HepG2 (cell line): ENCODE results near the gene RCCD1. TPM values are rescaled to one million over a fixed set of nuclear protein-coding genes. Genes with fewer than 3 reads are reported as not detected.
A peak's percentile ranks its signal among the peaks of the same experiment; 100 is the strongest.

Source experiments
- ATAD3A ChIP-seq: sonication (generic); formaldehyde crosslinking; IDR thresholded peaks from 2 replicates; pipeline ENCODE4 v1.4.0; 2020; ENCODE audit warnings: missing genetic modification reagents
- ATF4 ChIP-seq, 2 experiments: fragments of 450-650 bp in 1 of 2; sonication (generic) in 1 of 2; formaldehyde crosslinking; IDR thresholded peaks; 2 replicates each; pipeline versions ENCODE4 v1.5.0 to v1.8.0; 2020 to 2022; ENCODE audit warnings: mild to moderate bottlenecking in 1 of 2, missing genetic modification reagents in 1 of 2
- DNMT3B ChIP-seq: conservative IDR thresholded peaks from 2 replicates; pipeline ENCODE4 v1.6.1; 2016; ENCODE audit warnings: missing biosample characterization, control low read depth
- GLMP ChIP-seq: sonication (generic); formaldehyde crosslinking; IDR thresholded peaks from 2 replicates; pipeline ENCODE4 v1.9.0; 2021; ENCODE audit warnings: missing genetic modification reagents, mild to moderate bottlenecking, borderline replicate concordance
- HNRNPUL1 ChIP-seq: fragments of 200-400 bp; formaldehyde crosslinking; IDR thresholded peaks from 2 replicates; pipeline ENCODE4 v1.6.1; 2017; ENCODE audit warnings: low read depth, mild to moderate bottlenecking, low read length, moderate library complexity
- KMT2A ChIP-seq: sonication (generic); formaldehyde crosslinking; IDR thresholded peaks from 2 replicates; pipeline ENCODE4 v1.4.0; 2020; ENCODE audit warnings: missing genetic modification reagents
- MEIS1 ChIP-seq: sonication (generic); formaldehyde crosslinking; IDR thresholded peaks from 2 replicates; pipeline ENCODE4 v1.9.0; 2021; ENCODE audit warnings: mild to moderate bottlenecking, missing genetic modification reagents, moderate library complexity, borderline replicate concordance
- MYPOP ChIP-seq: sonication (generic); formaldehyde crosslinking; IDR thresholded peaks from 2 replicates; pipeline ENCODE4 v1.8.1; 2023; ENCODE audit warnings: mild to moderate bottlenecking, moderate library complexity, missing genetic modification reagents
- NFKB2 ChIP-seq: sonication (generic); formaldehyde crosslinking; IDR thresholded peaks from 2 replicates; pipeline ENCODE4 v1.4.0; 2020; ENCODE audit warnings: missing genetic modification reagents, borderline replicate concordance
- POLR2G ChIP-seq: fragments of 200-400 bp; formaldehyde crosslinking; IDR thresholded peaks from 2 replicates; pipeline ENCODE4 v1.6.1; 2018; ENCODE audit warnings: mild to moderate bottlenecking, low read depth, low read length, moderate library complexity
- SMARCC2 ChIP-seq: fragments of 450-650 bp; IDR thresholded peaks from 2 replicates; pipeline ENCODE4 v1.6.1; 2017; ENCODE audit warnings: antibody characterized with exemption, mild to moderate bottlenecking
- THYN1 ChIP-seq: sonication (generic); formaldehyde crosslinking; IDR thresholded peaks from 2 replicates; pipeline ENCODE4 v1.8.1; 2023; ENCODE audit warnings: low read depth, mild to moderate bottlenecking, moderate library complexity, missing genetic modification reagents, borderline replicate concordance
- TRIM24 ChIP-seq: sonication (generic); formaldehyde crosslinking; IDR thresholded peaks from 2 replicates; pipeline ENCODE4 v1.8.0; 2022; ENCODE audit warnings: mild to moderate bottlenecking, missing genetic modification reagents
- ZNF282 ChIP-seq: fragments of 450-650 bp; IDR thresholded peaks from 2 replicates; pipeline ENCODE4 v1.6.1; 2018; ENCODE audit not compliant: partially characterized antibody
- ZNF556 ChIP-seq: sonication (generic); formaldehyde crosslinking; IDR thresholded peaks from 2 replicates; pipeline ENCODE4 v1.4.0; 2020; ENCODE audit warnings: mild to moderate bottlenecking, missing genetic modification reagents, borderline replicate concordance
- ZNF598 ChIP-seq: sonication (generic); formaldehyde crosslinking; IDR thresholded peaks from 2 replicates; pipeline ENCODE4 v1.5.1; 2020; ENCODE audit warnings: mild to moderate bottlenecking, missing genetic modification reagents, borderline replicate concordance
- ZNF788 ChIP-seq: sonication (generic); formaldehyde crosslinking; IDR thresholded peaks from 2 replicates; pipeline ENCODE4 v1.5.0; 2020; ENCODE audit warnings: mild to moderate bottlenecking, missing genetic modification reagents, borderline replicate concordance
- ZNF891 ChIP-seq: sonication (generic); formaldehyde crosslinking; IDR thresholded peaks from 2 replicates; pipeline ENCODE4 v1.5.0; 2020; ENCODE audit warnings: mild to moderate bottlenecking, missing genetic modification reagents
- polyA plus RNA-seq, 8 experiments: library from polyadenylated mRNA; depleted of rRNA in 3 of 8; stranded (reverse) in 7 of 8; unstranded in 1 of 8; fragments of >200 nt; fragmentation: Illumina TruSeq in 4 of 8; extraction: Trizol in 4 of 8; gene quantifications; 2 replicates each; pipeline versions ENCODE4 v1.2.1 to v1.2.3, GENCODE V29; 2011 to 2016; ENCODE audit warnings: low read depth in 4 of 8, missing spikeins in 1 of 8, mixed read lengths in 1 of 8; ENCODE audit not compliant: insufficient read depth in 1 of 8
- total RNA-seq, 5 experiments: library from RNA; depleted of rRNA; stranded (reverse); fragments of >200 nt; fragmentation: Illumina TruSeq; extraction: Trizol; gene quantifications; 2 replicates each; pipeline ENCODE4 v1.2.3, GENCODE V29; 2016; ENCODE audit warnings: low read depth in 1 of 5
- TF ChIP-seq, protein P1 (sequence below): sonication (generic); formaldehyde crosslinking; IDR thresholded peaks from 2 replicates; pipeline ENCODE4 v1.5.0; 2020; ENCODE audit warnings: mild to moderate bottlenecking, missing genetic modification reagents, borderline replicate concordance
- TF ChIP-seq, protein P2 (sequence below): IDR thresholded peaks from 2 replicates; pipeline ENCODE4 v1.6.1; 2016; ENCODE audit warnings: control low read depth

The RCCD1 gene
- total and polyA plus RNA-seq, 2 of the 13 experiments (the other 11 are each of a cell fraction or from before 2014, with no cell fraction given): 14.1 to 15.1 TPM

GRCh38 chr15:90994417-90995311 is 40.0 kb downstream of the RCCD1 start, which contains the start of gene PRC1 (continued):
- TF ChIP-seq GLMP (CRISPR knock-in tag): no peak
- TF ChIP-seq, protein P1, sequence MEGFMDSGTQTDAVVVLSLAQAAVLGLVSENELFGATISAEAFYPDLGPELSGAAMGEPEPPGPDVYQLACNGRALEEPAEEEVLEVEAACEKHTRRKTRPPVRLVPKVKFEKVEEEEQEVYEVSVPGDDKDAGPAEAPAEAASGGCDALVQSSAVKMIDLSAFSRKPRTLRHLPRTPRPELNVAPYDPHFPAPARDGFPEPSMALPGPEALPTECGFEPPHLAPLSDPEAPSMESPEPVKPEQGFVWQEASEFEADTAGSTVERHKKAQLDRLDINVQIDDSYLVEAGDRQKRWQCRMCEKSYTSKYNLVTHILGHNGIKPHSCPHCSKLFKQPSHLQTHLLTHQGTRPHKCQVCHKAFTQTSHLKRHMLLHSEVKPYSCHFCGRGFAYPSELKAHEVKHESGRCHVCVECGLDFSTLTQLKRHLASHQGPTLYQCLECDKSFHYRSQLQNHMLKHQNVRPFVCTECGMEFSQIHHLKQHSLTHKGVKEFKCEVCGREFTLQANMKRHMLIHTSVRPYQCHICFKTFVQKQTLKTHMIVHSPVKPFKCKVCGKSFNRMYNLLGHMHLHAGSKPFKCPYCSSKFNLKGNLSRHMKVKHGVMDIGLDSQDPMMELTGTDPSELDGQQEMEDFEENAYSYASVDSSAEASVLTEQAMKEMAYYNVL: no peak; the same call in 1 of the 2 replicates
- peak; percentile 73; the same call in 1 of the 2 replicates for TF ChIP-seq ZNF556 (CRISPR knock-in tag)
- TF ChIP-seq ZNF891 (CRISPR knock-in tag): peak; percentile 73; the same call in 1 of the 2 replicates
- TF ChIP-seq ZNF788 (CRISPR knock-in tag): peak; percentile 80; the same call in 1 of the 2 replicates
- TF ChIP-seq THYN1 (CRISPR knock-in tag): no peak
- TF ChIP-seq HNRNPUL1: peak; percentile 72; the same call in 1 of the 2 replicates
- peak; percentile 97 for TF ChIP-seq MYPOP (CRISPR knock-in tag)
- peak in 1 of 2 experiments; percentile 78; a peak in 2 of 4 replicates for TF ChIP-seq ATF4 (CRISPR knock-in tag; IDR thresholded peaks at IDR 0.05)
- peak; percentile 87 for TF ChIP-seq POLR2G
- peak; percentile 91 for TF ChIP-seq KMT2A
- peak; percentile 67; the same call in 1 of the 2 replicates for TF ChIP-seq MEIS1 (CRISPR knock-in tag)
- TF ChIP-seq ZNF598: peak; percentile 70; the same call in 1 of the 2 replicates
- peak; percentile 80; the same call in 1 of the 2 replicates for TF ChIP-seq NFKB2 (CRISPR knock-in tag)
- TF ChIP-seq DNMT3B (CRISPR knock-in tag): no peak
- no peak for TF ChIP-seq ATAD3A (CRISPR knock-in tag)
- TF ChIP-seq, protein P2, sequence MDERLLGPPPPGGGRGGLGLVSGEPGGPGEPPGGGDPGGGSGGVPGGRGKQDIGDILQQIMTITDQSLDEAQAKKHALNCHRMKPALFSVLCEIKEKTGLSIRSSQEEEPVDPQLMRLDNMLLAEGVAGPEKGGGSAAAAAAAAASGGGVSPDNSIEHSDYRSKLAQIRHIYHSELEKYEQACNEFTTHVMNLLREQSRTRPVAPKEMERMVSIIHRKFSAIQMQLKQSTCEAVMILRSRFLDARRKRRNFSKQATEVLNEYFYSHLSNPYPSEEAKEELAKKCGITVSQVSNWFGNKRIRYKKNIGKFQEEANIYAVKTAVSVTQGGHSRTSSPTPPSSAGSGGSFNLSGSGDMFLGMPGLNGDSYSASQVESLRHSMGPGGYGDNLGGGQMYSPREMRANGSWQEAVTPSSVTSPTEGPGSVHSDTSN: peak; percentile 99
- TF ChIP-seq TRIM24 (CRISPR knock-in tag): no peak
- TF ChIP-seq SMARCC2: no peak
- no peak for TF ChIP-seq ZNF282
